PC-3 (cell line): ENCODE data around the gene ASMTL.

ENCODE experiments used
- EZH2phosphoT487 ChIP-seq: fragments of 300-600 bp; sonication (generic); IDR thresholded peaks from 2 replicates; pipeline ENCODE4 v1.6.1; 2018; ENCODE audit warnings: mild to moderate bottlenecking, antibody characterized with exemption, low read length, borderline replicate concordance
- TF ChIP-seq, protein P1 (sequence below): fragments of 300-600 bp; sonication (generic); conservative IDR thresholded peaks from 2 replicates; pipeline ENCODE4 v1.5.1; 2017; ENCODE audit warnings: antibody characterized with exemption, low read depth, mild to moderate bottlenecking, low read length

DNA sequence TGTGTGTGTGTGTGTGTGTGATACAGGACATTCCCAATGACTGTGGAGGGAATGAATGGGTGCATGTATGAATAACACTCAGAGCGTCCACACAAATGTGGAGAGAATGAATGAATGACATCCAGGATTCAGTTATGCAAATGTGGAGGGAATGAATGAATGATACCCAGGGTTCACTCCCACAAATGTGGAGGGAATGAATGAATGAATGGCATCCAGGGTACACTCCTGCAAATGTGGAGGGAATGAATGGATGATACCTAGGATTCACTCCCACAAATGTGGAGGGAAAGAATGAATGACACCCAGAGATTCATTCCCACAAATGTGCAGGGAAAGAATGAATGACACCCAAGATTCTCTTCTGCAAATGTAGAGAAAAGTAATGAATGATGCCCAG lies 36.0 kb upstream of the ASMTL start:
- TF ChIP-seq, protein P1, sequence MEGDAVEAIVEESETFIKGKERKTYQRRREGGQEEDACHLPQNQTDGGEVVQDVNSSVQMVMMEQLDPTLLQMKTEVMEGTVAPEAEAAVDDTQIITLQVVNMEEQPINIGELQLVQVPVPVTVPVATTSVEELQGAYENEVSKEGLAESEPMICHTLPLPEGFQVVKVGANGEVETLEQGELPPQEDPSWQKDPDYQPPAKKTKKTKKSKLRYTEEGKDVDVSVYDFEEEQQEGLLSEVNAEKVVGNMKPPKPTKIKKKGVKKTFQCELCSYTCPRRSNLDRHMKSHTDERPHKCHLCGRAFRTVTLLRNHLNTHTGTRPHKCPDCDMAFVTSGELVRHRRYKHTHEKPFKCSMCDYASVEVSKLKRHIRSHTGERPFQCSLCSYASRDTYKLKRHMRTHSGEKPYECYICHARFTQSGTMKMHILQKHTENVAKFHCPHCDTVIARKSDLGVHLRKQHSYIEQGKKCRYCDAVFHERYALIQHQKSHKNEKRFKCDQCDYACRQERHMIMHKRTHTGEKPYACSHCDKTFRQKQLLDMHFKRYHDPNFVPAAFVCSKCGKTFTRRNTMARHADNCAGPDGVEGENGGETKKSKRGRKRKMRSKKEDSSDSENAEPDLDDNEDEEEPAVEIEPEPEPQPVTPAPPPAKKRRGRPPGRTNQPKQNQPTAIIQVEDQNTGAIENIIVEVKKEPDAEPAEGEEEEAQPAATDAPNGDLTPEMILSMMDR: no peak
- TF ChIP-seq EZH2phosphoT487: no peak
